ENCODE measurements around the gene ANKS1A. TPM values are rescaled to one million over a fixed set of nuclear protein-coding genes. Genes with fewer than 3 reads are reported as not detected.

ANKS1A gene
- total RNA-seq, 1 experiment from 2014 or later, result 28.5 TPM

GRCh38 chr6:34912715-34913464, 23.8 kb downstream of the ANKS1A start:
- TF ChIP-seq CTCF (conservative IDR thresholded peaks at IDR 0.05) (no peak), EZH2 (IDR thresholded peaks at IDR 0.05; ENCODE audit: low read depth) (no peak)
- Histone ChIP-seq H3K4me3 (no peak overlapping the region), H3K4me2 (peak overlapping the region; percentile 27), H3F3A (ENCODE audit: insufficient read depth, low read depth) (peaks cover 20% of the 10 kb centered on the region; the same call in 1 of the 2 replicates), H3K79me2 (ENCODE audit: low read depth) (peaks cover 67% of the 10 kb centered on the region), H2AFZ (no peak overlapping the region), H3K36me3 (ENCODE audit: low read depth) (no peaks in the 10 kb centered on the region), H3K4me1 (replicated peaks; ENCODE audit: insufficient read depth) (peaks cover 23% of the 10 kb centered on the region), H3K9me2 (ENCODE audit: insufficient read depth) (no peaks in the 10 kb centered on the region), H3K27ac (peak overlapping the region; percentile 44), H3K9me3 (ENCODE audit: insufficient read depth, low read depth) (no peaks in the 10 kb centered on the region), H4K20me1 (ENCODE audit: insufficient read depth) (peaks cover 29% of the 10 kb centered on the region), H3K27me3 (ENCODE audit: insufficient read depth, low read depth) (no peaks in the 10 kb centered on the region)
- intact Hi-C loops (cut with micrococcal nuclease; ENCODE audit: unreplicated experiment), result no loop called here
- peak in 1 of 2 experiments; percentile 66 for DNase-seq
- ChIA-PET POLR2A (ENCODE audit: unreplicated experiment) (no interaction called here), CTCF (no interaction called here)
- BruUV-seq (replicated peaks), result no TSS peak

- CTCF ChIA-PET, result no interaction called here
- BruUV-seq (replicated peaks), result no TSS peak
- no peaks in the 10 kb centered on the region for H3K9me3 ChIP-seq (ENCODE audit: insufficient read depth, low read depth)
- H3K27ac ChIP-seq, result no peak overlapping the region
- intact Hi-C loops (cut with micrococcal nuclease; ENCODE audit: unreplicated experiment), result no loop called here
- H3K9me2 ChIP-seq (ENCODE audit: insufficient read depth), result no peaks in the 10 kb centered on the region
- H4K20me1 ChIP-seq (ENCODE audit: insufficient read depth), result peaks cover 29% of the 10 kb centered on the region
- H3K4me1 ChIP-seq (replicated peaks; ENCODE audit: insufficient read depth), result peaks cover 23% of the 10 kb centered on the region
- H3K4me2 ChIP-seq, result no peak overlapping the region
- no peak overlapping the region for H3K4me3 ChIP-seq
- no peak overlapping the region for H2AFZ ChIP-seq
- peaks cover 53% of the 10 kb centered on the region for H3K79me2 ChIP-seq (ENCODE audit: low read depth)
- no peak for DNase-seq
- no peaks in the 10 kb centered on the region for H3K36me3 ChIP-seq (ENCODE audit: low read depth)
- no peaks in the 10 kb centered on the region for H3K27me3 ChIP-seq (ENCODE audit: insufficient read depth, low read depth)
- TF ChIP-seq CTCF (conservative IDR thresholded peaks at IDR 0.05) (no peak), EZH2 (IDR thresholded peaks at IDR 0.05; ENCODE audit: low read depth) (no peak)
- H3F3A ChIP-seq (ENCODE audit: insufficient read depth, low read depth), result peaks cover 20% of the 10 kb centered on the region; the same call in 1 of the 2 replicates
- POLR2A ChIA-PET (ENCODE audit: unreplicated experiment), result interaction anchor here (1.0 kb wide), 1 partner anchor 38 kb away, joined by 5 read pairs; no protein-coding TSS in a partner anchor
Measured at GRCh38 chr6:34914358-34914757, 25.3 kb downstream of the ANKS1A start.

GRCh38 chr6:34916348-34916967, 27.4 kb downstream of the ANKS1A start:
- TF ChIP-seq EZH2 (IDR thresholded peaks at IDR 0.05; ENCODE audit: low read depth) (no peak), CTCF (conservative IDR thresholded peaks at IDR 0.05) (no peak)
- no TSS peak for BruUV-seq (replicated peaks)
- no peaks in the 10 kb centered on the region for H3K9me3 ChIP-seq (ENCODE audit: insufficient read depth, low read depth)
- no peak overlapping the region for H2AFZ ChIP-seq
- no peaks in the 10 kb centered on the region for H3K36me3 ChIP-seq (ENCODE audit: low read depth)
- H3K27ac ChIP-seq, result no peak overlapping the region
- peaks cover 27% of the 10 kb centered on the region for H4K20me1 ChIP-seq (ENCODE audit: insufficient read depth)
- H3K27me3 ChIP-seq (ENCODE audit: insufficient read depth, low read depth), result no peaks in the 10 kb centered on the region
- ChIA-PET POLR2A (ENCODE audit: unreplicated experiment) (interaction anchor here (0.7 kb wide), 1 partner anchor 108 kb away, joined by 4 read pairs; no protein-coding TSS in a partner anchor), CTCF (no interaction called here)
- H3K4me3 ChIP-seq, result no peak overlapping the region
- intact Hi-C loops (cut with micrococcal nuclease; ENCODE audit: unreplicated experiment), result no loop called here
- no peaks in the 10 kb centered on the region for H3K9me2 ChIP-seq (ENCODE audit: insufficient read depth)
- no peak overlapping the region for H3K4me2 ChIP-seq
- peaks cover 19% of the 10 kb centered on the region for H3K4me1 ChIP-seq (replicated peaks; ENCODE audit: insufficient read depth)
- DNase-seq, result no peak
- peaks cover 11% of the 10 kb centered on the region; the same call in 1 of the 2 replicates for H3F3A ChIP-seq (ENCODE audit: insufficient read depth, low read depth)
- H3K79me2 ChIP-seq (ENCODE audit: low read depth), result peaks cover 44% of the 10 kb centered on the region

Measured in PC-9 (cell line).